Keratinocyte (primary cell): Measurements from ENCODE around the gene DTL. TPM values are rescaled to one million over a fixed set of nuclear protein-coding genes. Genes with fewer than 3 reads are reported as not detected.

Experiments used
- DNase-seq: peaks from one replicate; pipeline ENCODE4 v3.0.0-alpha.2; 2011; ENCODE audit warnings: low read depth, missing footprints, low spot score
- FAIRE-seq: peaks from 2 replicates; lab custom pipeline; 2011; peaks lifted over from hg19 to GRCh38; lab: Jason Lieb, UNC
- H2AFZ ChIP-seq: 2 replicates; pipeline ENCODE4 v1.6.0; 2012; ENCODE audit warnings: low read length, control low read depth, inconsistent platforms; ENCODE audit not compliant: control insufficient read depth
- H3K27ac ChIP-seq: 2 replicates; pipeline ENCODE4 v1.5.1; 2011; ENCODE audit warnings: low read length; ENCODE audit not compliant: control insufficient read depth, insufficient read depth
- H3K27me3 ChIP-seq: 3 replicates; pipeline ENCODE4 v1.6.0; 2011; ENCODE audit warnings: low read length; ENCODE audit not compliant: control insufficient read depth, insufficient read depth; ENCODE audit errors: extremely low read depth
- H3K36me3 ChIP-seq, 2 experiments: 2 replicates in 1 of 2; 3 replicates in 1 of 2; pipeline ENCODE4 v1.5.1; 2011; ENCODE audit warnings: low read length in 2 of 2, mild to moderate bottlenecking in 1 of 2; ENCODE audit not compliant: control insufficient read depth in 2 of 2, insufficient read depth in 2 of 2; ENCODE audit errors: extremely low read depth in 1 of 2
- H3K4me1 ChIP-seq: 3 replicates; pipeline ENCODE4 v1.5.1; 2011; ENCODE audit warnings: low read length; ENCODE audit not compliant: control insufficient read depth, insufficient read depth; ENCODE audit errors: extremely low read depth
- H3K4me2 ChIP-seq: 3 replicates; pipeline ENCODE4 v1.6.0; 2011; ENCODE audit warnings: low read depth, low read length; ENCODE audit not compliant: control insufficient read depth, insufficient read depth; ENCODE audit errors: extremely low read depth
- H3K4me3 ChIP-seq, 3 experiments: fragments of 200-600 bp in 1 of 3; sonication (generic) in 1 of 3; 2 replicates in 2 of 3; 3 replicates in 1 of 3; pipeline ENCODE4 v1.5.1; 2011 to 2016; ENCODE audit warnings: low read length in 3 of 3, mild to moderate bottlenecking in 3 of 3, control low read depth in 2 of 3, inconsistent platforms in 1 of 3, low read depth in 1 of 3, mixed read lengths in 1 of 3, mixed run types in 1 of 3, moderate library complexity in 1 of 3; ENCODE audit not compliant: control insufficient read depth in 2 of 3, insufficient read depth in 2 of 3; ENCODE audit errors: extremely low read depth in 1 of 3
- H3K79me2 ChIP-seq: 2 replicates; pipeline ENCODE4 v1.6.0; 2012; ENCODE audit warnings: low read length; ENCODE audit not compliant: control insufficient read depth, insufficient read depth
- H3K9ac ChIP-seq: 3 replicates; pipeline ENCODE4 v1.6.0; 2011; ENCODE audit warnings: low read length; ENCODE audit not compliant: control insufficient read depth, insufficient read depth; ENCODE audit errors: extremely low read depth
- H3K9me1 ChIP-seq: 3 replicates; pipeline ENCODE4 v1.6.0; 2011; ENCODE audit warnings: low read length; ENCODE audit not compliant: control insufficient read depth, insufficient read depth; ENCODE audit errors: extremely low read depth
- H3K9me3 ChIP-seq: 2 replicates; pipeline ENCODE4 v1.5.1; 2012; ENCODE audit warnings: low read depth, low read length; ENCODE audit not compliant: control insufficient read depth
- H4K20me1 ChIP-seq: 3 replicates; pipeline ENCODE4 v1.6.0; 2011; ENCODE audit warnings: low read length; ENCODE audit not compliant: control insufficient read depth, insufficient read depth; ENCODE audit errors: extremely low read depth
- CTCF ChIP-seq, 3 experiments: IDR thresholded peaks in 1 of 3; conservative IDR thresholded peaks in 1 of 3; optimal IDR thresholded peaks in 1 of 3; 2 replicates in 2 of 3; 3 replicates in 1 of 3; pipeline versions ENCODE3 to v1.5.1; 2011; ENCODE audit warnings: low read length in 3 of 3, mild to moderate bottlenecking in 3 of 3, moderate library complexity in 2 of 3, control low read depth in 1 of 3, inconsistent platforms in 1 of 3; ENCODE audit not compliant: insufficient read depth in 2 of 3; ENCODE audit errors: extremely low read depth in 1 of 3
- EZH2 ChIP-seq: IDR thresholded peaks from one replicate; pipeline ENCODE4 v1.6.1; 2012; ENCODE audit warnings: inconsistent platforms, mild to moderate bottlenecking, low read length, moderate library complexity
- dilution Hi-C: fragments of 300-500 bp; cut with MboI; formaldehyde crosslinking; loops from one replicate; pipeline ENCODE4 v1.7.0; 2020; ENCODE audit warnings: low sequenced_read_pairs; ENCODE audit not compliant: extremely low pct_ligation_motif_present
- polyA plus RNA-seq, 5 experiments: library from polyadenylated mRNA; depleted of rRNA in 3 of 5; stranded (reverse) in 3 of 5; stranded (forward) in 1 of 5; unstranded in 1 of 5; fragments of >200 nt; gene quantifications; 1 replicate in 1 of 5; 2 replicates in 3 of 5; 3 replicates in 1 of 5; pipeline versions ENCODE4 v1.2.1 to v1.2.3, GENCODE V29; 2011 to 2012; ENCODE audit warnings: missing spikeins in 2 of 5, low read depth in 1 of 5, low replicate concordance in 1 of 5

DTL gene
- polyA plus RNA-seq, 1 donor (not counting 4 experiments of a cell fraction or from before 2014, with no cell fraction given): 9.3 TPM

- no peaks in the 10 kb centered on the region for H4K20me1 ChIP-seq
- no peaks in the 10 kb centered on the region for H3K27me3 ChIP-seq
- no peak for TF ChIP-seq CTCF (optimal IDR thresholded peaks at IDR 0.05 in 1 of 3, IDR thresholded peaks at IDR 0.05 in 1 of 3, conservative IDR thresholded peaks at IDR 0.05 in 1 of 3; ENCODE audit: extremely low read depth in 1 of 3, insufficient read depth in 2 of 3, low read length in 3 of 3)
- TF ChIP-seq EZH2: no peak
- FAIRE-seq (peak; percentile 55), DNase-seq (no peak)
- no peak overlapping the region for H3K4me3 ChIP-seq
- no peak overlapping the region for H2AFZ ChIP-seq
- no peaks in the 10 kb centered on the region for H3K9me3 ChIP-seq
- no peak overlapping the region for H3K4me2 ChIP-seq
- no peak overlapping the region for H3K9ac ChIP-seq
- H3K36me3 ChIP-seq: peaks cover 7% of the 10 kb centered on the region in 2 experiments
- dilution Hi-C loops: no loop called here
- no peak overlapping the region for H3K27ac ChIP-seq
- H3K79me2 ChIP-seq: no peaks in the 10 kb centered on the region
- H3K4me1 ChIP-seq: no peaks in the 10 kb centered on the region
- no peaks in the 10 kb centered on the region for H3K9me1 ChIP-seq
Observed at GRCh38 chr1:212004895-212005608, 30.5 kb upstream of the DTL start.

- peaks cover 8 to 13% of the 10 kb centered on the region in 2 experiments for H3K36me3 ChIP-seq
- no peaks in the 10 kb centered on the region for H3K9me3 ChIP-seq
- TF ChIP-seq CTCF (optimal IDR thresholded peaks at IDR 0.05 in 1 of 3, IDR thresholded peaks at IDR 0.05 in 1 of 3, conservative IDR thresholded peaks at IDR 0.05 in 1 of 3; ENCODE audit: extremely low read depth in 1 of 3, insufficient read depth in 2 of 3, low read length in 3 of 3) (no peak), EZH2 (no peak)
- DNase-seq (no peak), FAIRE-seq (no peak)
- H4K20me1 ChIP-seq: no peaks in the 10 kb centered on the region
- H3K9me1 ChIP-seq: no peaks in the 10 kb centered on the region
- H3K79me2 ChIP-seq: no peaks in the 10 kb centered on the region
- dilution Hi-C loops: no loop called here
- no peak overlapping the region for H3K27ac ChIP-seq
- H3K4me2 ChIP-seq: no peak overlapping the region
- no peak overlapping the region for H2AFZ ChIP-seq
- H3K4me3 ChIP-seq: no peak overlapping the region
- no peaks in the 10 kb centered on the region for H3K27me3 ChIP-seq
- no peak overlapping the region for H3K9ac ChIP-seq
- H3K4me1 ChIP-seq: no peaks in the 10 kb centered on the region
Observed at GRCh38 chr1:212007178-212007577, 28.4 kb upstream of the DTL start.
